VCaP (cell line): Measurements from ENCODE around the gene GNLY.
"Not testable (repeated sequence)": the region's sequence is repeated elsewhere in the genome, so short reads cannot be mapped to it uniquely, and the experiment has no call there.

ENCODE experiments used
- H3K27ac ChIP-seq: fragments of 450-650 bp; 2 replicates; pipeline ENCODE4 v1.5.1; 2017
- CTCF ChIP-seq: fragments of 450-650 bp; conservative IDR thresholded peaks from 2 replicates; pipeline ENCODE4 v1.5.1; 2017; ENCODE audit warnings: mild to moderate bottlenecking, moderate library complexity

GNLY gene

GRCh38 chr2:85712849-85713612, 18.9 kb downstream of the GNLY start:
- no peak for TF ChIP-seq CTCF
- H3K27ac ChIP-seq: no peak overlapping the region

- no peak overlapping the region for H3K27ac ChIP-seq
- no peak for TF ChIP-seq CTCF
Measured at GRCh38 chr2:85713836-85714235, 19.7 kb downstream of the GNLY start.

- not testable (repeated sequence) for H3K27ac ChIP-seq
Measured at GRCh38 chr2:85714421-85714820, 20.3 kb downstream of the GNLY start.

GRCh38 chr2:85714841-85715240, 20.7 kb downstream of the GNLY start:
- no peak for TF ChIP-seq CTCF
- no peak overlapping the region for H3K27ac ChIP-seq

GRCh38 chr2:85716346-85716914, 22.3 kb downstream of the GNLY start:
- no peak overlapping the region for H3K27ac ChIP-seq
- TF ChIP-seq CTCF: no peak

- H3K27ac ChIP-seq: no peak overlapping the region
- no peak for TF ChIP-seq CTCF
Measured at GRCh38 chr2:85717308-85718008, 23.3 kb downstream of the GNLY start.

GRCh38 chr2:85718009-85718391, 23.8 kb downstream of the GNLY start:
- no peak for TF ChIP-seq CTCF
- H3K27ac ChIP-seq: no peak overlapping the region
